Keratinocyte (primary cell): Measurements from ENCODE around the gene TMEM14B.

Experiments used
- CTCF ChIP-seq, 3 experiments: IDR thresholded peaks in 1 of 3; conservative IDR thresholded peaks in 1 of 3; optimal IDR thresholded peaks in 1 of 3; 2 replicates in 2 of 3; 3 replicates in 1 of 3; pipeline versions ENCODE3 to v1.5.1; 2011; ENCODE audit warnings: low read length in 3 of 3, mild to moderate bottlenecking in 3 of 3, moderate library complexity in 2 of 3, control low read depth in 1 of 3, inconsistent platforms in 1 of 3; ENCODE audit not compliant: insufficient read depth in 2 of 3; ENCODE audit errors: extremely low read depth in 1 of 3
- EZH2 ChIP-seq: IDR thresholded peaks from one replicate; pipeline ENCODE4 v1.6.1; 2012; ENCODE audit warnings: inconsistent platforms, mild to moderate bottlenecking, low read length, moderate library complexity

DNA sequence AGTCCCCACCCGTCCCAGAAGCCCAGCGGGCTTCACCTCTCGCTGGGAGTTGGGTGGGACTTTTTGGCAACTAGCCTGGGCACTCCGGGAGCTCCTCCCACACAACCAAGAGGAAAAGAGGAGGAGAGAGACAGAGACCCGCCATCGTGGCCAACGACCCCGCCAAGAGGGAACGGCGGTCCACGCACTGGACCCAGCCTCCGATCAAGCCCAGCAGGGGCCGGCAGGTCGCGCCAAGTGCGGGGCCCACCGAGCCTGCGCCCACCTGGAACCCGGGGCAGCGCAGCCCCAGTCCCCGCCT is 27.7 kb upstream of the TMEM14B start:
- TF ChIP-seq CTCF (optimal IDR thresholded peaks at IDR 0.05 in 1 of 3, IDR thresholded peaks at IDR 0.05 in 1 of 3, conservative IDR thresholded peaks at IDR 0.05 in 1 of 3; ENCODE audit: extremely low read depth in 1 of 3, insufficient read depth in 2 of 3, low read length in 3 of 3) (no peak), EZH2 (no peak)
